HL-60 (cell line): ENCODE data around the gene ELMO1.

Experiments used
- DNase-seq, 2 experiments: peaks; one replicate each; pipeline ENCODE4 v3.0.0-alpha.2; 2010 to 2020; ENCODE audit warnings: low read depth in 1 of 2, low spot score in 1 of 2
- H3K27ac ChIP-seq: fragments of 250-450 bp; sonication (Bioruptor Pico); replicated peaks from 2 replicates; pipeline ENCODE4 v1.5.1; 2020; ENCODE audit warnings: mild to moderate bottlenecking, moderate library complexity
- H3K27me3 ChIP-seq: fragments of 250-450 bp; sonication (Bioruptor Pico); 2 replicates; pipeline ENCODE4 v1.5.1; 2021; ENCODE audit warnings: mild to moderate bottlenecking, moderate library complexity; ENCODE audit not compliant: insufficient read depth, poor library complexity, severe bottlenecking
- H3K4me3 ChIP-seq: replicated peaks from 2 replicates; pipeline ENCODE4 v1.5.1; 2011; ENCODE audit warnings: mild to moderate bottlenecking, control low read depth, low read length; ENCODE audit not compliant: insufficient read depth
- GABPA ChIP-seq: IDR thresholded peaks from 2 replicates; pipeline ENCODE4 v1.6.1; 2012; ENCODE audit warnings: low read depth
- POLR2AphosphoS5 ChIP-seq: IDR thresholded peaks from 2 replicates; pipeline ENCODE4 v1.6.1; 2012; ENCODE audit warnings: low read depth
- SPI1 ChIP-seq: IDR thresholded peaks from 2 replicates; pipeline ENCODE4 v1.6.1; 2012; ENCODE audit warnings: low read depth, mild to moderate bottlenecking, borderline replicate concordance
- TF ChIP-seq, protein P1 (sequence below): IDR thresholded peaks from 2 replicates; pipeline ENCODE4 v1.6.1; 2012; ENCODE audit warnings: low read depth; ENCODE audit not compliant: insufficient replicate concordance
- TF ChIP-seq, protein P2 (sequence below): IDR thresholded peaks from one replicate; pipeline ENCODE4 v1.5.1; 2011; ENCODE audit warnings: low read length, control low read depth, inconsistent platforms; ENCODE audit not compliant: insufficient read depth

ELMO1 gene

DNA sequence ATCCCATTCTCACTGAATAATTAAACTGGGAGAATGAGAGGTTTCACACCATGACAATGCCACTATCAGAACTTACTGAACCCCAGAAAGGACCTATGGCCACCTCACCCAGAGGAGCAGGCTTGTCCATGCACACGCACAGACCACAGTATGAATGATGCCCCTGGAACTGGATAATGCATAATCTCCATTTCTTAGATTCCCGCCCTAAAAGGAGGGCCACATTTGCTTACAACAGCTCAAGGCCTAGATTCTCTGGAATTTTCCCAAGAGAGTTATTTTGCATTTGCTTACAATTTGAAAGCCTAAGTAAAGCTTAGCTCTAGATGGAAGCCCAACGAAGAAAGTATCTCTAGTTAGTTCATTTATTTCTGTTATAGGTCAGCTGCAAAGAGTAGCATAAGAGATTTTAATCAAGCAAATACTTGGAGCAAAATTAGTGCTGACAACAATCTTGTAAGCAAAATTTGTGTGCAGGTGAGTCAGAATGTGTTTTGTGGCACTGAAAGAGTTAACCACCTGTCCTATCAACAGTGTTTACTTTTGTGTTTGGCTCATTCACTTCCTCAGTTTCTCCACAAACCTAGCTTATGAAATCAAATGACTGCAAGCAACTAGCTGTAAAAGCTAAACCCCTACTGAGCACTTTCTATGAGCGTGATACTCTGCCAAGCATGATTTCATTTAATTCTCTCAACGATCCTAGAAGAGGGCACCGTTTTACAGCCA is 32.1 kb downstream of the ELMO1 start:
- no peak overlapping the region for H3K4me3 ChIP-seq
- H3K27me3 ChIP-seq: no peaks in the 10 kb centered on the region
- no peak for TF ChIP-seq SPI1
- TF ChIP-seq, protein P1, sequence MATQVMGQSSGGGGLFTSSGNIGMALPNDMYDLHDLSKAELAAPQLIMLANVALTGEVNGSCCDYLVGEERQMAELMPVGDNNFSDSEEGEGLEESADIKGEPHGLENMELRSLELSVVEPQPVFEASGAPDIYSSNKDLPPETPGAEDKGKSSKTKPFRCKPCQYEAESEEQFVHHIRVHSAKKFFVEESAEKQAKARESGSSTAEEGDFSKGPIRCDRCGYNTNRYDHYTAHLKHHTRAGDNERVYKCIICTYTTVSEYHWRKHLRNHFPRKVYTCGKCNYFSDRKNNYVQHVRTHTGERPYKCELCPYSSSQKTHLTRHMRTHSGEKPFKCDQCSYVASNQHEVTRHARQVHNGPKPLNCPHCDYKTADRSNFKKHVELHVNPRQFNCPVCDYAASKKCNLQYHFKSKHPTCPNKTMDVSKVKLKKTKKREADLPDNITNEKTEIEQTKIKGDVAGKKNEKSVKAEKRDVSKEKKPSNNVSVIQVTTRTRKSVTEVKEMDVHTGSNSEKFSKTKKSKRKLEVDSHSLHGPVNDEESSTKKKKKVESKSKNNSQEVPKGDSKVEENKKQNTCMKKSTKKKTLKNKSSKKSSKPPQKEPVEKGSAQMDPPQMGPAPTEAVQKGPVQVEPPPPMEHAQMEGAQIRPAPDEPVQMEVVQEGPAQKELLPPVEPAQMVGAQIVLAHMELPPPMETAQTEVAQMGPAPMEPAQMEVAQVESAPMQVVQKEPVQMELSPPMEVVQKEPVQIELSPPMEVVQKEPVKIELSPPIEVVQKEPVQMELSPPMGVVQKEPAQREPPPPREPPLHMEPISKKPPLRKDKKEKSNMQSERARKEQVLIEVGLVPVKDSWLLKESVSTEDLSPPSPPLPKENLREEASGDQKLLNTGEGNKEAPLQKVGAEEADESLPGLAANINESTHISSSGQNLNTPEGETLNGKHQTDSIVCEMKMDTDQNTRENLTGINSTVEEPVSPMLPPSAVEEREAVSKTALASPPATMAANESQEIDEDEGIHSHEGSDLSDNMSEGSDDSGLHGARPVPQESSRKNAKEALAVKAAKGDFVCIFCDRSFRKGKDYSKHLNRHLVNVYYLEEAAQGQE: no peak
- no peak for TF ChIP-seq GABPA
- TF ChIP-seq POLR2AphosphoS5: no peak
- TF ChIP-seq, protein P2, sequence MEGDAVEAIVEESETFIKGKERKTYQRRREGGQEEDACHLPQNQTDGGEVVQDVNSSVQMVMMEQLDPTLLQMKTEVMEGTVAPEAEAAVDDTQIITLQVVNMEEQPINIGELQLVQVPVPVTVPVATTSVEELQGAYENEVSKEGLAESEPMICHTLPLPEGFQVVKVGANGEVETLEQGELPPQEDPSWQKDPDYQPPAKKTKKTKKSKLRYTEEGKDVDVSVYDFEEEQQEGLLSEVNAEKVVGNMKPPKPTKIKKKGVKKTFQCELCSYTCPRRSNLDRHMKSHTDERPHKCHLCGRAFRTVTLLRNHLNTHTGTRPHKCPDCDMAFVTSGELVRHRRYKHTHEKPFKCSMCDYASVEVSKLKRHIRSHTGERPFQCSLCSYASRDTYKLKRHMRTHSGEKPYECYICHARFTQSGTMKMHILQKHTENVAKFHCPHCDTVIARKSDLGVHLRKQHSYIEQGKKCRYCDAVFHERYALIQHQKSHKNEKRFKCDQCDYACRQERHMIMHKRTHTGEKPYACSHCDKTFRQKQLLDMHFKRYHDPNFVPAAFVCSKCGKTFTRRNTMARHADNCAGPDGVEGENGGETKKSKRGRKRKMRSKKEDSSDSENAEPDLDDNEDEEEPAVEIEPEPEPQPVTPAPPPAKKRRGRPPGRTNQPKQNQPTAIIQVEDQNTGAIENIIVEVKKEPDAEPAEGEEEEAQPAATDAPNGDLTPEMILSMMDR: no peak
- no peak overlapping the region for H3K27ac ChIP-seq
- DNase-seq: no peak

DNA sequence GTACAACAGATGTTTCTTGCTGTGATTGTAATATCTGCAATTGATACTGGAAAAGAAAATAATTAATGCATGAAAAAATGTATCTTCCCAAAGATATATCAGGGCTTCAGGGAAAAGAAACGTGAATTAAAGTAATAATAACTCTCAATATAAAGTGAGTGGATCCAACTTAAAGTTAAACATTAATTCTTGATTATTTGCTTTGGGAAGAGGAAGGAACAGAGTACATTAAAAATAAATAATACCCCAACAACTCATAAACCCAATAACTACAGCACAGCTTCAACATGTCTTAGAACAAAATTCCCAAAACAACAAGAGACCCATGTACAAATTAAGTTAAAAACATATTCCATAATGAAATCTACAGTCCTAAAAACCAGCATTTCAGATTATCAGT is 33.0 kb downstream of the ELMO1 start:
- Histone ChIP-seq H3K27me3 (no peaks in the 10 kb centered on the region), H3K27ac (no peak overlapping the region), H3K4me3 (no peak overlapping the region)
- TF ChIP-seq POLR2AphosphoS5 (no peak), GABPA (no peak), SPI1 (no peak)
- TF ChIP-seq, protein P1: no peak
- TF ChIP-seq, protein P2: no peak
- DNase-seq: no peak

DNA sequence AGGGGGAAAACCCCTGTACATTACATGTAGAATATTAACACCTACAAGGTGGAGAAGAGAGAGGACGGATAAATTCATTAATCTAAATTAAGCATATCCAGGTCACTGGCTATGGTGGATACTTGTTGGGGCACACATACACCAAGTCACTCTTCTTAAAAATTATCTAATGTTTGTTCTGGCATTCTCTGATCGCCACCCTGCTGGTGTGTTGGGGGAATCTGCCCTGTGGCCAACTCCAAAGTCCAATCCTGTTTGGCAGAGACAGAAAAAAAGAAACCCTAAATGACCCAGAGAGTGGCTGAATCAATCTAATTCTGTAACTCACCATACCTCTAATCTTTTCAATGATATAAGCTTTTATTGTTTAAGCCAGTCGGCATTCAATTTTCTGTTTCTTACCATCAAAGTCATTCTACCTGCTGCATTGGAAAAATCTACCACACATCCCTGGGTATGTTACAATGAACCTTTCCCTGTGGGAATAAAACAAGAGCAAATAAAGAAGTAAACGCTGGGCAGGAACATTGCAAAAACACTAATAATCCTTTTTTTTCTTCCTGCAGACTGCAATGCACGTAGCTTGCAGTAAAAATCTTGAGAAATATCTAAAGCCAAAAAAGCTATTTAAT is 34.2 kb downstream of the ELMO1 start:
- H3K27me3 ChIP-seq: no peaks in the 10 kb centered on the region
- no peak for TF ChIP-seq POLR2AphosphoS5
- TF ChIP-seq, protein P2: no peak
- TF ChIP-seq, protein P1: no peak
- no peak for TF ChIP-seq SPI1
- TF ChIP-seq GABPA: no peak
- H3K27ac ChIP-seq: no peak overlapping the region
- DNase-seq: no peak
- no peak overlapping the region for H3K4me3 ChIP-seq
